Heart left ventricle (tissue), 16 donors: ENCODE measurements around the gene OR10H1. TPM values are rescaled to one million over a fixed set of nuclear protein-coding genes. Genes with fewer than 3 reads are reported as not detected.
"Not testable (repeated sequence)": the region's sequence is repeated elsewhere in the genome, so short reads cannot be mapped to it uniquely, and the experiment has no call there.

ENCODE experiments used
- ATAC-seq, 4 donors: fragments of 200-7000 bp; cut with Tn5 transposase; one replicate each; pipeline ENCODE4 v1.9.1; 2020 to 2022; ENCODE audit warnings: moderate library complexity in 4 of 4, mild to moderate bottlenecking in 3 of 4, moderate number of reproducible peaks in 1 of 4
- DNase-seq, 5 donors: peaks; one replicate each; pipeline ENCODE4 v3.0.0-alpha.2; 2020
- H3K27ac ChIP-seq, 12 donors: fragments of 200-600 bp; sonication (generic) in 4 of 12; one replicate each; pipeline versions ENCODE4 v1.5.0 to v1.8.0; 2016 to 2022; ENCODE audit warnings: mild to moderate bottlenecking in 2 of 12
- H3K27me3 ChIP-seq, 9 donors: fragments of 200-600 bp; sonication (generic) in 2 of 9; one replicate each; pipeline versions ENCODE4 v1.5.1 to v1.8.0; 2016 to 2022; ENCODE audit warnings: mild to moderate bottlenecking in 3 of 9
- H3K36me3 ChIP-seq, 9 donors: fragments of 200-600 bp; sonication (generic) in 2 of 9; one replicate each; pipeline versions ENCODE4 v1.5.0 to v1.8.0; 2018 to 2022; ENCODE audit warnings: mild to moderate bottlenecking in 2 of 9
- H3K4me1 ChIP-seq, 12 donors: fragments of 200-600 bp; sonication (generic) in 4 of 12; one replicate each; pipeline versions ENCODE4 v1.5.0 to v1.8.0; 2016 to 2022; ENCODE audit warnings: mild to moderate bottlenecking in 3 of 12
- H3K4me3 ChIP-seq, 12 donors: fragments of 200-600 bp; sonication (generic) in 4 of 12; one replicate each; pipeline versions ENCODE4 v1.5.0 to v1.8.0; 2017 to 2022; ENCODE audit warnings: mild to moderate bottlenecking in 9 of 12, moderate library complexity in 4 of 12
- H3K9me3 ChIP-seq, 12 donors: fragments of 200-600 bp; sonication (generic) in 4 of 12; one replicate each; pipeline versions ENCODE4 v1.5.0 to v1.8.0; 2016 to 2022; ENCODE audit warnings: mild to moderate bottlenecking in 1 of 12
- POLR2A ChIP-seq, 2 donors: fragments of 450-650 bp; IDR thresholded peaks; one replicate each; pipeline ENCODE4 v1.6.1; 2017; ENCODE audit warnings: antibody characterized with exemption in 2 of 2, mild to moderate bottlenecking in 2 of 2, moderate library complexity in 2 of 2
- WGBS, 4 donors: extraction: QIAGEN DNeasy Blood & Tissue Kit in 2 of 4; methylation state at CpG; one replicate each; pipeline versions ENCODE4 v1.1.5 to v1.1.7; 2013 to 2018; 5-methylcytosine and 5-hydroxymethylcytosine counted together
- intact Hi-C, 10 donors: fragments of 100-400 bp; cut with DNase I; formaldehyde crosslinking; loops; one replicate each; pipeline versions ENCODE4 v1.11.1 to v1.14.2; 2022
- polyA plus RNA-seq, 2 donors: library from polyadenylated mRNA; stranded (reverse); fragments of 200-250 nt; gene quantifications; one replicate each; pipeline ENCODE4 v1.2.3, GENCODE V29; 2013
- total RNA-seq, 9 donors: library from RNA; depleted of rRNA in 2 of 9; stranded (reverse); fragments of >200 nt in 2 of 9; fragmentation: NEBNext Ultra II Directional in 3 of 9; extraction: Animal tissue kit (Norgen Biotek cat#: 25700) in 3 of 9; gene quantifications; one replicate each; pipeline versions ENCODE4 v1.1.0 to v1.2.4, GENCODE V29; 2016 to 2023
- TF ChIP-seq, protein P1 (sequence below), 12 donors: fragments of 200-600 bp; sonication (generic) in 4 of 12; IDR thresholded peaks; one replicate each; pipeline versions ENCODE4 v1.5.0 to v1.8.0; 2018 to 2022; ENCODE audit warnings: antibody characterized with exemption in 12 of 12, mild to moderate bottlenecking in 5 of 12
- donor health status: ischemic (EF 13 %, LVEDD 7.1; RV severe dilation, severe dysfunction).
- donor health status: healthy with polysubstance abuse.
- donor health status: DM: no; HTN: yes; CAD: no.
- donor health status: DM: no; HTN: no; CAD: no.
- donor health status: ischemic (EF 25% LVEDD 6.9; RV normal size, moderate dysfunction).
- donor health status: ischemic (EF 25% LVEDD 5.7; RV mildly dilated, moderate dysfunction).
- donor health status: healthy.
- donor health status: DM: yes; HTN: yes; CAD: no.
- donor health status: ischemic (EF 35%, LVEDD 5.7; RV mildly dilated, moderate dysfunction).
- donor health status: nonischemic (EF 11% LVEDD 7.7; RV severe dilation, severe dysfunction).
- donor health status: DM: yes; HTN: yes; CAD: no.
- donor health status: PGD.
- donor health status: ischemic (EF 29% LVEDD 5.4; RV normal size, mild dysfunction).
- donor health status: nonischemic (EF 23%, LVEDD 6.1; RV moderate dilation, normal function).

Gene OR10H1
- total and polyA plus RNA-seq, 11 donors, result 0.07 TPM; not detected in 10

DNA sequence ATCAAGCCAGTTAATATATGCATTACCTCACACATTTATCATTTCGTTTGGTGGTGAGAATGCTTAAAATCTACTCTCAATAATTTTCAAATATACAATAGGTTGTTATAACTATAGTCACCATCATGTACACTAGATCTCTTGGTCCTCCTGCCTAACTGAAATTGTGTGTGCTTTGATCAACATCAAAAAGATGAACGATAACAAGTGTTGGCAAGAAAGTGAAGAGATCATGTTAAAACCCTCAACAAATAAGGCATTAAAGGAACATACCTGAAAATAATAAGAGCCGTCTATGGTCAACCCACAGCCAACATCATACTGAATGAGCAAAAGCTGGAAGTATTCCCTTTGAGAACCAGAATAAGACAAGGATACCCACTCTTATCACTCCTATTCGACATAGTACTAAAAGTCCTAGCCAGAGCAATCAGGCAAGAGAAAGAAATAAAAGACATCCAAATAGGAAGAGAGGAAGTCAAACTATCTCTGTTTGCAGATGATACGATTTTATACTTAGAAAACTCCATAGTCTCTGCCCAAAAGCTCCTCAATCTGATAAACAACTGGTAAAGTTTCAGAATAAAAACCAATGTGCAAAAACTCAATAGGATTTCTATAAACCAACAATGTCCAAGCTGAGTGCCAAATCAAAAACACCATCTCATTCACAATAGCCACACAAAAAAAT is 27.9 kb upstream of the OR10H1 start:
- H3K36me3 ChIP-seq, result no peaks in the 10 kb centered on the region
- no peak overlapping the region for H3K4me3 ChIP-seq
- H3K27ac ChIP-seq, result no peak overlapping the region
- DNase-seq (no peak), ATAC-seq (no peak)
- no peaks in the 10 kb centered on the region for H3K4me1 ChIP-seq
- 58 to 64% (median 62%) methylated on average over 5 of the region's 5 CpGs for WGBS, 4 donors
- TF ChIP-seq, protein P1, sequence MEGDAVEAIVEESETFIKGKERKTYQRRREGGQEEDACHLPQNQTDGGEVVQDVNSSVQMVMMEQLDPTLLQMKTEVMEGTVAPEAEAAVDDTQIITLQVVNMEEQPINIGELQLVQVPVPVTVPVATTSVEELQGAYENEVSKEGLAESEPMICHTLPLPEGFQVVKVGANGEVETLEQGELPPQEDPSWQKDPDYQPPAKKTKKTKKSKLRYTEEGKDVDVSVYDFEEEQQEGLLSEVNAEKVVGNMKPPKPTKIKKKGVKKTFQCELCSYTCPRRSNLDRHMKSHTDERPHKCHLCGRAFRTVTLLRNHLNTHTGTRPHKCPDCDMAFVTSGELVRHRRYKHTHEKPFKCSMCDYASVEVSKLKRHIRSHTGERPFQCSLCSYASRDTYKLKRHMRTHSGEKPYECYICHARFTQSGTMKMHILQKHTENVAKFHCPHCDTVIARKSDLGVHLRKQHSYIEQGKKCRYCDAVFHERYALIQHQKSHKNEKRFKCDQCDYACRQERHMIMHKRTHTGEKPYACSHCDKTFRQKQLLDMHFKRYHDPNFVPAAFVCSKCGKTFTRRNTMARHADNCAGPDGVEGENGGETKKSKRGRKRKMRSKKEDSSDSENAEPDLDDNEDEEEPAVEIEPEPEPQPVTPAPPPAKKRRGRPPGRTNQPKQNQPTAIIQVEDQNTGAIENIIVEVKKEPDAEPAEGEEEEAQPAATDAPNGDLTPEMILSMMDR (IDR thresholded peaks at IDR 0.05), result no peak
- TF ChIP-seq POLR2A (IDR thresholded peaks at IDR 0.05), result no peak
- no peaks in the 10 kb centered on the region for H3K9me3 ChIP-seq
- H3K27me3 ChIP-seq, result peaks cover 0 to 7% (median 0%) of the 10 kb centered on the region in 9 donors
- intact Hi-C loops, result no loop called here

DNA sequence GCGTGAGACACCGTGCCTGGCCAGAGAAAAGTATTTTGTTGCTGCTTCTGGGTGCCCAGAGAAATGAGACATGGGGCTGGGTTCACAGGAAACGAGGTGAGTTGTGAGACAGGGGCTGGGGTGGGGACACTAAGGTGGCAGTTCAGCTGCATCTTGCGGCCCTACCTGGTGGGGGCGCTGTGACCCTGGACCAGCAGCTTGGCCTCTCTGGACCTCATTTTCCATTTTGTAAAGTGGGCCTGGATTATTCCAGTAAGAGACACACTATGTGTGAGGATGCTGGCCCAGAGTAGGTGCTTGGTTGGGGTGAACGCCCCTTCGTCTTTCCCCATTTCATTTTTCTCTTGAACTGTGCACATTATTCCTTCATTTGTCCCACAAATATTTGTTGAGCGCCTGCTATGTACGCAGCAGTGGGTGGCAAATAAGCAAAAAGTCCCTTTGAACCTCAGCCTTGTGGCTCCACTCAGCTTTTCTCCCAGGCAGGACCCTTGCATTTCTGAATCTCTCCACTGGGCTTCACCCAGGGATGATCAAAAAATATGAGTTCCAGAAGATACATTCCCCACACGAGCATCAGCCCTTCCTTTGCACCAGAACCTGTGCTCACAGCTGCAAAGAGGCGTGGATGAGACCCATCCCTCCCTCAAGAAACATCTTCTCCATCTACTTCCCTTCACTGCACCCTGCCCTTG is 26.6 kb upstream of the OR10H1 start:
- H3K9me3 ChIP-seq, result no peaks in the 10 kb centered on the region
- H3K27me3 ChIP-seq, result peaks cover 0 to 5% (median 0%) of the 10 kb centered on the region in 9 donors
- TF ChIP-seq POLR2A (IDR thresholded peaks at IDR 0.05), result no peak
- TF ChIP-seq, protein P1 (IDR thresholded peaks at IDR 0.05), result no peak
- DNase-seq (no peak), ATAC-seq (no peak)
- no peaks in the 10 kb centered on the region for H3K36me3 ChIP-seq
- no peak overlapping the region for H3K4me3 ChIP-seq
- WGBS, 4 donors, result 57 to 63% (median 62%) methylated on average over 10 to 11 of the region's 11 CpGs
- peaks cover 0 to 10% (median 0%) of the 10 kb centered on the region in 12 donors for H3K4me1 ChIP-seq
- intact Hi-C loops, result no loop called here
- no peak overlapping the region for H3K27ac ChIP-seq

DNA sequence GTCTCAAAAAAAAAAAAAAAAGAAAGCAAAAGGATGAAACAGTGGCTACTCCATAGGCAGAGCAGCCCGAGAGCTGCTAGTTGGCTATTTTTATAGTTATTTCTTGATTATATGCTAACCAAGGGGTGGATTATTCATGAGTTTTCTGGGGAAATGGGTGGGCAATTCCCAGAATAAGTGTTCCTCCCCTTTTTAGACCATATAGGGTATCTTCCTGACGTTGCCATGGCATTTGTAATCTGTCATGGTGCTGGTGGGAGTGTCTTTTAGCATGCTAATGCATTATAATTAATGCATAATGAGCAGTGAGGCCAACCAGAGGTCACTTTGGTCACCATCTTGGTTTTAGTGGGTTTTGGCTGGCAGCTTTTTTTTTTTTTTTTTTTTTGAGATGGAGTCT is 25.4 kb upstream of the OR10H1 start:
- Histone ChIP-seq H3K4me3 (no peak overlapping the region), H3K36me3 (no peaks in the 10 kb centered on the region), H3K4me1 (peaks cover 0 to 11% (median 3%) of the 10 kb centered on the region in 12 donors), H3K27ac (no peak overlapping the region), H3K27me3 (peaks cover 0 to under 1% (median 0%) of the 10 kb centered on the region in 9 donors), H3K9me3 (no peaks in the 10 kb centered on the region)
- ATAC-seq (no peak), DNase-seq (no peak)
- TF ChIP-seq, protein P1 (IDR thresholded peaks at IDR 0.05), result no peak
- no peak for TF ChIP-seq POLR2A (IDR thresholded peaks at IDR 0.05)
- intact Hi-C loops, result no loop called here
- 48 to 56% (median 53%) methylated on average over 2 of the region's 2 CpGs for WGBS, 4 donors

DNA sequence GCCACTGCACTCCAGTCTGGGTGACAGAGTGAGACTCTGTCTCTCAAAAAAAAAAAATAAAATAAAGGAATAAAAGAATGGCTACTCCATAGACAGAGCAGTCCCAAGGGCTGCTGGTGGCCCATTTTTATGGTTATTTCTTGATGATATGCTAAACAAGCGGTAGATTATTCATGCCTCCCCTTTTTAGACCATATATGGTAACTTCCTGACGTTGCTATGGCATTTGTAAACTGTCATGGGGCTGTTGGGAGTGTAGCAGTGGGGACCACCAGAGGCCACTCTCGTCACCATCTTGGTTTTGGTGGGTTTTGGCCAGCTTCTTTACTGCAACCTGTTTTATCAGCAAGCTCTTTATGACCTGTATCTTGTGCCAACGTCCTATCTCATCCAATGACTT is 24.4 kb upstream of the OR10H1 start:
- H3K27me3 ChIP-seq, H3K9me3 ChIP-seq, H3K27ac ChIP-seq, H3K36me3 ChIP-seq, H3K4me3 ChIP-seq, ATAC-seq, DNase-seq, intact Hi-C loops: not testable (repeated sequence)
- WGBS, 4 donors, result 57 to 63% (median 58%) methylated on average over 4 of the region's 4 CpGs
- peaks cover 0 to 15% (median 5%) of the 10 kb centered on the region in 12 donors for H3K4me1 ChIP-seq
